Head of caudate nucleus (tissue), 42 donors: ENCODE data around the gene CCDC93.
"Not testable (repeated sequence)": the region's sequence is repeated elsewhere in the genome, so short reads cannot be mapped to it uniquely, and the experiment has no call there.

ENCODE experiments used
- DNase-seq, 42 donors: peaks; one replicate each; pipeline versions ENCODE4 v3.0.0 to v3.0.0-alpha.2; 2020 to 2021; ENCODE audit warnings: mixed read lengths in 7 of 42
- intact Hi-C: fragments of 100-400 bp; cut with DNase I; formaldehyde crosslinking; loops from one replicate; pipeline ENCODE4 v1.15.0; 2022

Gene CCDC93

GRCh38 chr2:118047380-118047826 is 33.5 kb upstream of the CCDC93 start:
- intact Hi-C loops = loop anchor here (2.0 to 5.0 kb wide), 2 partner anchors 33 to 810 kb away; partner anchors contain the start of gene CCDC93
- no peak for DNase-seq

- peak in 1 of 42 donors; percentile 22 for DNase-seq
- intact Hi-C loops = loop anchor here (2.0 to 5.0 kb wide), 2 partner anchors 32 to 811 kb away; partner anchors contain the start of gene CCDC93
Measured at GRCh38 chr2:118046634-118047210, 32.9 kb upstream of the CCDC93 start.

- DNase-seq = no peak
- intact Hi-C loops = loop anchor here (5.0 kb wide), 1 partner anchor 812 kb away; no protein-coding TSS in a partner anchor
Measured at GRCh38 chr2:118045286-118045685, 31.4 kb upstream of the CCDC93 start.

GRCh38 chr2:118044854-118045253 is 31.0 kb upstream of the CCDC93 start:
- intact Hi-C loops = loop anchor here (5.0 kb wide), 1 partner anchor 812 kb away; no protein-coding TSS in a partner anchor
- no peak for DNase-seq

GRCh38 chr2:118044103-118044716 is 30.3 kb upstream of the CCDC93 start:
- intact Hi-C loops = no loop called here
- DNase-seq = no peak

GRCh38 chr2:118040891-118041290 is 27.0 kb upstream of the CCDC93 start:
- intact Hi-C loops = no loop called here
- no peak for DNase-seq

- intact Hi-C loops = no loop called here
- peak in 36 of 42 donors; percentile 5 to 81 (median 49) for DNase-seq
Measured at GRCh38 chr2:118032169-118033013, 18.5 kb upstream of the CCDC93 start.

- DNase-seq = no peak
Measured at GRCh38 chr2:118031566-118031965, 17.7 kb upstream of the CCDC93 start.

GRCh38 chr2:118029025-118029424 is 15.2 kb upstream of the CCDC93 start:
- DNase-seq = no peak
- intact Hi-C loops = no loop called here

More at GRCh38 chr2:118031566-118031965, 17.7 kb upstream of the CCDC93 start:
- intact Hi-C loops = no loop called here

- DNase-seq = no peak
- intact Hi-C loops = no loop called here
Measured at GRCh38 chr2:118021356-118021755, 7.5 kb upstream of the CCDC93 start.

GRCh38 chr2:118019821-118020220 is 6.0 kb upstream of the CCDC93 start:
- no peak for DNase-seq
- intact Hi-C loops = no loop called here

GRCh38 chr2:118016911-118017310 is 3.0 kb upstream of the CCDC93 start:
- intact Hi-C loops = no loop called here
- no peak for DNase-seq

GRCh38 chr2:118015761-118016160 is 1.9 kb upstream of the CCDC93 start:
- DNase-seq = not testable (repeated sequence)

GRCh38 chr2:118014492-118014824 is 588 bp upstream of the CCDC93 start:
- intact Hi-C loops = loop anchor here (2.0 to 5.0 kb wide), 2 partner anchors 32 to 197 kb away; no protein-coding TSS in a partner anchor
- peak in 7 of 42 donors; percentile 9 to 32 (median 19) for DNase-seq

More at GRCh38 chr2:118015761-118016160, 1.9 kb upstream of the CCDC93 start:
- intact Hi-C loops = loop anchor here (2.0 kb wide), 1 partner anchor 31 kb away; no protein-coding TSS in a partner anchor

- DNase-seq = peak in 39 of 42 donors; percentile 11 to 64 (median 38)
- intact Hi-C loops = loop anchor here (5.0 kb wide), 1 partner anchor 196 kb away; no protein-coding TSS in a partner anchor
Measured at GRCh38 chr2:118013221-118013723, 598 bp downstream of the CCDC93 start.

- intact Hi-C loops = loop anchor here (5.0 kb wide), 1 partner anchor 195 kb away; no protein-coding TSS in a partner anchor
- no peak for DNase-seq
Measured at GRCh38 chr2:118012778-118013177, 1.1 kb downstream of the CCDC93 start.

- intact Hi-C loops = loop anchor here (5.0 kb wide), 1 partner anchor 193 kb away; no protein-coding TSS in a partner anchor
- no peak for DNase-seq
Measured at GRCh38 chr2:118010473-118010872, 3.4 kb downstream of the CCDC93 start.

- DNase-seq = no peak
- intact Hi-C loops = no loop called here
Measured at GRCh38 chr2:118006861-118007260, 7.0 kb downstream of the CCDC93 start.

- no peak for DNase-seq
- intact Hi-C loops = no loop called here
Measured at GRCh38 chr2:118006326-118006725, 7.5 kb downstream of the CCDC93 start.
